ENCODE results near the gene NDUFAF5. TPM values are rescaled to one million over a fixed set of nuclear protein-coding genes. Genes with fewer than 3 reads are reported as not detected.

The NDUFAF5 gene
- total and polyA plus RNA-seq, 2 donors (not counting 3 experiments of a cell fraction or from before 2014, with no cell fraction given): 9.8 to 26.4 TPM

GRCh38 chr20:13838664-13839063 lies 53.8 kb downstream of the NDUFAF5 start:
- no peaks in the 10 kb centered on the region for H3K79me2 ChIP-seq (ENCODE audit: control insufficient read depth, insufficient read depth, low read length)
- H3K9me1 ChIP-seq (replicated peaks; ENCODE audit: control insufficient read depth, extremely low read depth, insufficient read depth, low read length): no peaks in the 10 kb centered on the region
- no peak overlapping the region for H3K4me3 ChIP-seq (replicated peaks in 1 of 3; ENCODE audit: insufficient read depth in 1 of 3, low read depth in 1 of 3, low read length in 3 of 3)
- CTCF ChIA-PET: no interaction called here
- no peak overlapping the region for H3K4me2 ChIP-seq (ENCODE audit: insufficient read depth, low read length)
- dilution Hi-C loops (cut with MboI; ENCODE audit: extremely low pct_ligation_motif_present, low sequenced_read_pairs): no loop called here
- H3K36me3 ChIP-seq (ENCODE audit: control insufficient read depth in 2 of 2, extremely low read depth in 1 of 2, insufficient read depth in 2 of 2, low read length in 2 of 2): no peaks in the 10 kb centered on the region
- H3K27ac ChIP-seq (ENCODE audit: insufficient read depth, low read depth, low read length): no peak overlapping the region
- H3K4me1 ChIP-seq (ENCODE audit: control insufficient read depth, extremely low read depth, insufficient read depth, low read length): no peaks in the 10 kb centered on the region
- no peak for DNase-seq (ENCODE audit: low read depth, low spot score)
- intact Hi-C loops (cut with micrococcal nuclease): no loop called here
- no TSS peak for BruUV-seq (replicated peaks)
- POLR2A ChIA-PET: no interaction called here
- no peaks in the 10 kb centered on the region for H4K20me1 ChIP-seq (replicated peaks; ENCODE audit: control insufficient read depth, extremely low read depth, insufficient read depth, low read length)
- no peak overlapping the region for H3K9ac ChIP-seq (replicated peaks; ENCODE audit: extremely low read depth, insufficient read depth, low read length)
- H3K27me3 ChIP-seq (ENCODE audit: control insufficient read depth in 2 of 2, insufficient read depth in 2 of 2, low read length in 2 of 2): no peaks in the 10 kb centered on the region
- TF ChIP-seq CTCF (IDR thresholded peaks at IDR 0.05; ENCODE audit: extremely low read depth in 1 of 2, insufficient read depth in 1 of 2, low read depth in 1 of 2, low read length in 2 of 2): no peak
- no peak for TF ChIP-seq MYC (IDR thresholded peaks at IDR 0.05; ENCODE audit: low read depth, low read length)
- no peak for TF ChIP-seq MAX (IDR thresholded peaks at IDR 0.05; ENCODE audit: insufficient read depth, insufficient read length)
- no peak for TF ChIP-seq JUN (IDR thresholded peaks at IDR 0.05; ENCODE audit: borderline replicate concordance, insufficient read depth, insufficient read length, low read depth)
- no peak for TF ChIP-seq POLR2A (IDR thresholded peaks at IDR 0.05; ENCODE audit: low read depth, low read length)
- TF ChIP-seq EZH2 (IDR thresholded peaks at IDR 0.05; ENCODE audit: borderline replicate concordance, low read depth, low read length, severe bottlenecking): no peak
- TF ChIP-seq POLR2AphosphoS5 (IDR thresholded peaks at IDR 0.05; ENCODE audit: insufficient read depth, low read depth, low read length): no peak
- H3K9me3 ChIP-seq (replicated peaks; ENCODE audit: control insufficient read depth, insufficient read depth, low read length): no peaks in the 10 kb centered on the region
- no peak for FAIRE-seq
- H2AFZ ChIP-seq (ENCODE audit: low read depth, low read length): no peak overlapping the region
